H1 (cell line): ENCODE measurements around the gene DPYD. TPM values are rescaled to one million over a fixed set of nuclear protein-coding genes. Genes with fewer than 3 reads are reported as not detected.

Source experiments
- CTCF ChIA-PET: fragments of 300-600 bp; sonication (Branson Sonifier 250); formaldehyde crosslinking; loops from one replicate; lab custom pipeline; 2021; ENCODE audit not compliant: partially characterized antibody; lab: Charles Lee
- POLR2A ChIA-PET: fragments of 300-600 bp; sonication (Branson Sonifier 250); formaldehyde crosslinking; loops from one replicate; lab custom pipeline; 2021; ENCODE audit warnings: inconsistent platforms; ENCODE audit not compliant: partially characterized antibody; lab: Charles Lee
- DNase-seq, 2 experiments: peaks; one replicate each; pipeline versions ENCODE4 v3.0.0 to v3.0.0-alpha.2; 2010 to 2022; ENCODE audit warnings: low spot score in 2 of 2, low read depth in 1 of 2, mixed read lengths in 1 of 2
- FAIRE-seq: peaks from 2 replicates; lab custom pipeline; 2011; peaks lifted over from hg19 to GRCh38; lab: Jason Lieb, UNC
- H2AFZ ChIP-seq: 2 replicates; pipeline ENCODE4 v1.8.1; 2012; ENCODE audit warnings: low read length, inconsistent platforms
- H2AK5ac ChIP-seq: 2 replicates; pipeline ENCODE4 v1.6.1; 2013; ENCODE audit warnings: low read depth, low read length
- H2BK120ac ChIP-seq: replicated peaks from 2 replicates; pipeline ENCODE3; 2013; ENCODE audit warnings: low read depth, low read length, inconsistent platforms
- H2BK12ac ChIP-seq: 2 replicates; pipeline ENCODE4 v1.6.1; 2013; ENCODE audit warnings: low read depth, low read length
- H2BK15ac ChIP-seq: 2 replicates; pipeline ENCODE4 v1.6.1; 2013; ENCODE audit warnings: low read length
- H2BK20ac ChIP-seq: 2 replicates; pipeline ENCODE4 v1.6.1; 2013; ENCODE audit warnings: low read length
- H2BK5ac ChIP-seq: 2 replicates; pipeline ENCODE4 v1.6.1; 2013; ENCODE audit warnings: low read depth, low read length
- H3K14ac ChIP-seq: 2 replicates; pipeline ENCODE4 v1.6.1; 2013; ENCODE audit warnings: inconsistent platforms; ENCODE audit not compliant: insufficient read length
- H3K18ac ChIP-seq: 2 replicates; pipeline ENCODE4 v1.6.1; 2013; ENCODE audit warnings: low read length; ENCODE audit errors: extremely low read depth
- H3K23ac ChIP-seq: 2 replicates; pipeline ENCODE4 v1.6.1; 2013; ENCODE audit warnings: inconsistent platforms; ENCODE audit not compliant: insufficient read length
- H3K23me2 ChIP-seq: 2 replicates; pipeline ENCODE4 v1.6.1; 2013; ENCODE audit warnings: low read depth, low read length
- H3K27ac ChIP-seq: 2 replicates; pipeline ENCODE4 v1.6.1; 2011; ENCODE audit warnings: low read depth, low read length, inconsistent platforms
- H3K27me3 ChIP-seq, 4 experiments: replicated peaks in 1 of 4; 1 replicate in 1 of 4; 2 replicates in 3 of 4; pipeline versions ENCODE4 v1.6.1 to v1.8.1; 2011 to 2013; ENCODE audit warnings: low read length in 3 of 4, mild to moderate bottlenecking in 3 of 4, inconsistent platforms in 2 of 4, mixed read lengths in 2 of 4, moderate library complexity in 1 of 4; ENCODE audit not compliant: control insufficient read depth in 3 of 4, insufficient read depth in 3 of 4; ENCODE audit errors: extremely low read depth in 1 of 4
- H3K36me3 ChIP-seq, 4 experiments: 2 replicates each; pipeline versions ENCODE4 v1.6.1 to v1.8.1; 2011 to 2013; ENCODE audit warnings: mild to moderate bottlenecking in 4 of 4, low read length in 3 of 4, moderate library complexity in 2 of 4, control low read depth in 1 of 4, inconsistent platforms in 1 of 4; ENCODE audit not compliant: insufficient read depth in 4 of 4, control insufficient read depth in 2 of 4
- H3K4ac ChIP-seq: replicated peaks from 2 replicates; pipeline ENCODE3; 2013; ENCODE audit warnings: low read length, low read depth, mixed read lengths, inconsistent platforms; ENCODE audit not compliant: insufficient read length
- H3K4me1 ChIP-seq, 4 experiments: replicated peaks in 1 of 4; 1 replicate in 1 of 4; 2 replicates in 3 of 4; pipeline versions ENCODE4 v1.6.1 to v1.8.1; 2011 to 2013; ENCODE audit warnings: low read length in 3 of 4, inconsistent platforms in 2 of 4, mixed read lengths in 1 of 4; ENCODE audit not compliant: insufficient read depth in 4 of 4, control insufficient read depth in 3 of 4
- H3K4me2 ChIP-seq, 2 experiments: 2 replicates each; pipeline versions ENCODE4 v1.6.1 to v1.8.1; 2011 to 2013; ENCODE audit warnings: low read depth in 2 of 2, low read length in 2 of 2, control low read depth in 1 of 2, inconsistent platforms in 1 of 2, mild to moderate bottlenecking in 1 of 2; ENCODE audit not compliant: insufficient read depth in 1 of 2
- H3K4me3 ChIP-seq, 4 experiments: fragments of 200-600, 300-600 bp in 1 of 4; sonication (generic), shearing (Covaris generic), sonication (Bioruptor Twin) in 1 of 4; 2 replicates each; pipeline versions ENCODE4 v1.5.1 to v1.8.1; 2011 to 2016; ENCODE audit warnings: low read length in 4 of 4, low read depth in 3 of 4, control low read depth in 2 of 4, inconsistent platforms in 2 of 4, mild to moderate bottlenecking in 2 of 4, mixed read lengths in 1 of 4, moderate library complexity in 1 of 4; ENCODE audit not compliant: insufficient read depth in 2 of 4; ENCODE audit errors: extremely low read depth in 1 of 4
- H3K56ac ChIP-seq: replicated peaks from 2 replicates; pipeline ENCODE3; 2013; ENCODE audit warnings: low read depth, mild to moderate bottlenecking, mixed read lengths, low read length, inconsistent platforms; ENCODE audit not compliant: insufficient read length
- H3K79me1 ChIP-seq: 2 replicates; pipeline ENCODE4 v1.6.1; 2013; ENCODE audit warnings: low read depth, low read length, control low read depth
- H3K79me2 ChIP-seq, 2 experiments: 2 replicates each; pipeline versions ENCODE4 v1.6.1 to v1.8.1; 2012 to 2013; ENCODE audit warnings: low read length in 2 of 2, mild to moderate bottlenecking in 2 of 2, inconsistent platforms in 1 of 2; ENCODE audit not compliant: insufficient read depth in 2 of 2, control insufficient read depth in 1 of 2
- H3K9ac ChIP-seq, 4 experiments: replicated peaks in 1 of 4; 1 replicate in 1 of 4; 2 replicates in 3 of 4; pipeline versions ENCODE4 v1.6.1 to v1.8.1; 2011 to 2013; ENCODE audit warnings: low read depth in 3 of 4, low read length in 3 of 4, control low read depth in 2 of 4, mild to moderate bottlenecking in 2 of 4, moderate library complexity in 2 of 4, inconsistent platforms in 1 of 4; ENCODE audit errors: extremely low read depth in 1 of 4
- H3K9me3 ChIP-seq, 2 experiments: 2 replicates each; pipeline versions ENCODE4 v1.6.1 to v1.8.1; 2012 to 2013; ENCODE audit warnings: mild to moderate bottlenecking in 2 of 2, moderate library complexity in 2 of 2, control low read depth in 1 of 2, inconsistent platforms in 1 of 2, low read depth in 1 of 2, low read length in 1 of 2, mixed read lengths in 1 of 2; ENCODE audit not compliant: insufficient read depth in 2 of 2
- H4K20me1 ChIP-seq, 2 experiments: replicated peaks in 1 of 2; 2 replicates each; pipeline versions ENCODE3 to v1.8.1; 2011 to 2013; ENCODE audit warnings: inconsistent platforms in 2 of 2, low read length in 2 of 2, mild to moderate bottlenecking in 1 of 2; ENCODE audit not compliant: insufficient read depth in 2 of 2, control insufficient read depth in 1 of 2
- H4K5ac ChIP-seq: 2 replicates; pipeline ENCODE4 v1.6.1; 2013; ENCODE audit warnings: low read length, low read depth, mixed read lengths, inconsistent platforms; ENCODE audit not compliant: insufficient read length
- H4K8ac ChIP-seq: 2 replicates; pipeline ENCODE4 v1.8.0; 2013; ENCODE audit warnings: mild to moderate bottlenecking, moderate library complexity, low read length, inconsistent platforms; ENCODE audit not compliant: insufficient read depth; ENCODE audit errors: extremely low read depth
- H4K91ac ChIP-seq: replicated peaks from 2 replicates; pipeline ENCODE3; 2013; ENCODE audit warnings: low read length, mixed read lengths, inconsistent platforms; ENCODE audit not compliant: insufficient read length
- BACH1 ChIP-seq: IDR thresholded peaks from 2 replicates; pipeline ENCODE4 v1.6.1; 2012; ENCODE audit warnings: low read length, improper control_type of control experiment
- BRCA1 ChIP-seq: IDR thresholded peaks from 2 replicates; pipeline ENCODE4 v1.6.1; 2012; ENCODE audit warnings: low read depth, low read length, improper control_type of control experiment
- CBX5 ChIP-seq: fragments of 300-800, 300-1000 bp; sonication (generic); IDR thresholded peaks from 2 replicates; pipeline ENCODE4 v1.7.1; 2016; ENCODE audit warnings: antibody characterized with exemption, low read length, low read depth
- CREB1 ChIP-seq: IDR thresholded peaks from 2 replicates; pipeline ENCODE4 v1.6.1; 2012; ENCODE audit warnings: inconsistent platforms
- E2F6 ChIP-seq: IDR thresholded peaks from 2 replicates; pipeline ENCODE4 v1.6.1; 2012; ENCODE audit warnings: inconsistent platforms
- EP300 ChIP-seq, 2 experiments: IDR thresholded peaks; 1 replicate in 1 of 2; 2 replicates in 1 of 2; pipeline ENCODE4 v1.6.1; 2011 to 2012; ENCODE audit warnings: low read depth in 2 of 2, low read length in 2 of 2, mild to moderate bottlenecking in 2 of 2, borderline replicate concordance in 1 of 2, inconsistent platforms in 1 of 2, moderate library complexity in 1 of 2
- JUND ChIP-seq: IDR thresholded peaks from 2 replicates; pipeline ENCODE4 v1.6.1; 2011; ENCODE audit warnings: mild to moderate bottlenecking, improper control_type of control experiment, low read length
- KDM1A ChIP-seq: fragments of 200-600, 300-600 bp; sonication (generic); IDR thresholded peaks from 2 replicates; pipeline ENCODE4 v1.7.1; 2016; ENCODE audit warnings: mild to moderate bottlenecking, low read length, borderline replicate concordance
- NANOG ChIP-seq: IDR thresholded peaks from 2 replicates; pipeline ENCODE4 v1.6.1; 2011; ENCODE audit warnings: low read length, low read depth, mild to moderate bottlenecking, inconsistent platforms; ENCODE audit not compliant: insufficient read depth, poor library complexity, severe bottlenecking
- PHF8 ChIP-seq: fragments of 200-600 bp; sonication (generic); conservative IDR thresholded peaks from 2 replicates; pipeline ENCODE4 v1.7.1; 2012; ENCODE audit warnings: low read depth, mild to moderate bottlenecking, inconsistent platforms, low read length, moderate library complexity
- POLR2A ChIP-seq, 2 experiments: IDR thresholded peaks; 1 replicate in 1 of 2; 2 replicates in 1 of 2; pipeline ENCODE4 v1.6.1; 2011; ENCODE audit warnings: low read depth in 2 of 2, low read length in 2 of 2, mild to moderate bottlenecking in 2 of 2; ENCODE audit errors: control extremely low read depth in 1 of 2
- RNF2 ChIP-seq: fragments of 200-900, 300-1000 bp; sonication (generic); IDR thresholded peaks from 2 replicates; pipeline ENCODE4 v1.7.1; 2016; ENCODE audit warnings: borderline replicate concordance, low read depth, mild to moderate bottlenecking, antibody characterized with exemption, low read length; ENCODE audit not compliant: poor library complexity, severe bottlenecking; ENCODE audit errors: missing control alignments
- SAP30 ChIP-seq: fragments of 300-600 bp; sonication (generic); IDR thresholded peaks from 2 replicates; pipeline ENCODE4 v1.7.1; 2012; ENCODE audit warnings: low read length, moderate library complexity, mild to moderate bottlenecking, inconsistent platforms; ENCODE audit not compliant: insufficient read depth, insufficient replicate concordance
- TAF1 ChIP-seq: IDR thresholded peaks from 2 replicates; pipeline ENCODE4 v1.6.1; 2011; ENCODE audit warnings: mild to moderate bottlenecking, low read depth, low read length
- WGBS, 2 experiments: shearing (Covaris generic) in 1 of 2; methylation state at CpG; one replicate each; pipeline versions ENCODE4 v1.1.6 to v1.1.7; 2013 to 2015; ENCODE audit warnings: low lambda C conversion rate in 2 of 2, mixed read lengths in 2 of 2, inconsistent platforms in 1 of 2, low coverage in 1 of 2, missing lambda C conversion rate in 1 of 2; ENCODE audit not compliant: insufficient replicate concordance in 2 of 2, insufficient coverage in 1 of 2, insufficient read length in 1 of 2; ENCODE audit errors: extremely low coverage in 1 of 2, missing lambda C conversion rate in 1 of 2; 5-methylcytosine and 5-hydroxymethylcytosine counted together
- polyA plus RNA-seq, 7 experiments: library from polyadenylated mRNA; depleted of rRNA in 3 of 7; stranded (reverse) in 5 of 7; unstranded in 2 of 7; fragments of >200 nt in 5 of 7; fragments of 200-250 nt in 2 of 7; gene quantifications; 1 replicate in 5 of 7; 2 replicates in 1 of 7; 4 replicates in 1 of 7; pipeline versions ENCODE4 v1.2.1 to v1.2.3, GENCODE V29; 2011 to 2013; ENCODE audit warnings: missing spikeins in 2 of 7, mixed read lengths in 2 of 7
- total RNA-seq: library from RNA; stranded (reverse); fragmentation: NEBNext Ultra II Directional; extraction: Animal tissue kit (Norgen Biotek cat#: 25700); gene quantifications from 2 replicates; pipeline ENCODE4 v1.2.1, GENCODE V29; 2021

DPYD gene
- total and polyA plus RNA-seq, 2 of the 8 experiments (the other 6 are each of a cell fraction or from before 2014, with no cell fraction given), result 0.29 to 0.73 TPM

- no peak for DNase-seq
- Histone ChIP-seq H2AFZ (no peak overlapping the region), H4K5ac (no peak overlapping the region), H3K27me3 (no peaks in the 10 kb centered on the region), H2BK12ac (no peak overlapping the region), H2BK5ac (no peak overlapping the region), H2BK20ac (no peak overlapping the region), H3K18ac (no peak overlapping the region), H3K79me2 (no peaks in the 10 kb centered on the region), H3K4me1 (no peaks in the 10 kb centered on the region), H4K91ac (no peak overlapping the region), H3K36me3 (no peaks in the 10 kb centered on the region), H3K4me2 (no peak overlapping the region), H2BK15ac (no peak overlapping the region), H3K4me3 (no peak overlapping the region), H3K9ac (no peak overlapping the region), H3K79me1 (no peaks in the 10 kb centered on the region), H4K20me1 (no peaks in the 10 kb centered on the region), H3K23ac (no peak overlapping the region), H3K23me2 (no peaks in the 10 kb centered on the region), H4K8ac (no peak overlapping the region), H3K4ac (no peak overlapping the region), H3K9me3 (no peaks in the 10 kb centered on the region), H3K27ac (no peak overlapping the region), H2BK120ac (no peak overlapping the region), H2AK5ac (no peak overlapping the region), H3K56ac (no peak overlapping the region), H3K14ac (no peak overlapping the region)
- FAIRE-seq, result no peak
- WGBS, 2 experiments, result 95% methylated on average over 2 of the region's 2 CpGs; no CpG with 5 or more reads in 1 of the 2 experiments
- ChIA-PET POLR2A (no interaction called here), CTCF (no interaction called here)
- no peak for TF ChIP-seq JUND
- TF ChIP-seq CBX5, result no peak
- no peak for TF ChIP-seq E2F6
- no peak for TF ChIP-seq RNF2
- no peak for TF ChIP-seq POLR2A (IDR thresholded peaks at IDR 0.05; ENCODE audit: control extremely low read depth in 1 of 2, low read depth in 2 of 2, low read length in 2 of 2)
- TF ChIP-seq BRCA1, result no peak
- TF ChIP-seq EP300 (IDR thresholded peaks at IDR 0.05; ENCODE audit: borderline replicate concordance in 1 of 2, low read depth in 2 of 2, low read length in 2 of 2), result no peak
- no peak for TF ChIP-seq BACH1
- TF ChIP-seq PHF8, result no peak
- no peak for TF ChIP-seq TAF1
- TF ChIP-seq SAP30, result no peak
- no peak for TF ChIP-seq CREB1
- no peak for TF ChIP-seq NANOG
- no peak for TF ChIP-seq KDM1A
Measured at GRCh38 chr1:97685360-97685759, 235.5 kb downstream of the DPYD start.
